HG02623 (cell line): Measurements from ENCODE around the gene SMPD1.
A peak's percentile ranks its signal among the peaks of the same experiment; 100 is the strongest.

Source experiments
- ATAC-seq: cut with Tn5 transposase; IDR thresholded peaks from one replicate; pipeline ENCODE4 v1.9.1; 2021; ENCODE audit warnings: moderate library complexity; ENCODE audit not compliant: unreplicated experiment

Gene SMPD1

GRCh38 chr11:6389905-6390717, at the start of gene SMPD1:
TSS of gene SMPD1 (plus strand) at chr11:6390474. CDS start at chr11:6390599, 125 bp downstream.
- ATAC-seq = peak; percentile 95

GRCh38 chr11:6345366-6345765, 44.9 kb upstream of the SMPD1 start:
- ATAC-seq = no peak

GRCh38 chr11:6350043-6350442, 40.2 kb upstream of the SMPD1 start:
- no peak for ATAC-seq

GRCh38 chr11:6350486-6350885, 39.8 kb upstream of the SMPD1 start:
- ATAC-seq = no peak

- no peak for ATAC-seq
These were observed 38.4 kb upstream of the SMPD1 start for GRCh38 chr11:6351782-6352382.

GRCh38 chr11:6353367-6353987, 36.8 kb upstream of the SMPD1 start:
- peak; percentile 70 for ATAC-seq

- no peak for ATAC-seq
These were observed 35.4 kb upstream of the SMPD1 start for GRCh38 chr11:6354651-6355485.

GRCh38 chr11:6356503-6357055, 33.7 kb upstream of the SMPD1 start:
- no peak for ATAC-seq

- ATAC-seq = no peak
These were observed 33.1 kb upstream of the SMPD1 start for GRCh38 chr11:6357222-6357621.

- ATAC-seq = no peak
These were observed 30.1 kb upstream of the SMPD1 start for GRCh38 chr11:6360183-6360582.

- no peak for ATAC-seq
These were observed 27.9 kb upstream of the SMPD1 start for GRCh38 chr11:6362185-6362872.

- ATAC-seq = peak; percentile 96
These were observed 27.2 kb upstream of the SMPD1 start for GRCh38 chr11:6362873-6363678.

- ATAC-seq = no peak
These were observed 24.6 kb upstream of the SMPD1 start for GRCh38 chr11:6365659-6366058.

- ATAC-seq = no peak
These were observed 18.4 kb upstream of the SMPD1 start for GRCh38 chr11:6371825-6372224.

GRCh38 chr11:6377902-6378639, 12.2 kb upstream of the SMPD1 start:
- ATAC-seq = no peak

- ATAC-seq = no peak
These were observed 11.7 kb upstream of the SMPD1 start for GRCh38 chr11:6378640-6378989.

- no peak for ATAC-seq
These were observed 5.1 kb upstream of the SMPD1 start for GRCh38 chr11:6385046-6385777.
